H9 (cell line): ENCODE measurements around the gene TSHZ1. TPM values are rescaled to one million over a fixed set of nuclear protein-coding genes. Genes with fewer than 3 reads are reported as not detected.

Experiments used
- DNase-seq: peaks from one replicate; pipeline ENCODE4 v3.0.0-alpha.2; 2017
- H2AFZ ChIP-seq: one replicate; pipeline ENCODE4 v1.6.1; 2013; ENCODE audit warnings: mild to moderate bottlenecking, low read length, control low read depth, moderate library complexity
- H2AK5ac ChIP-seq: 2 replicates; pipeline ENCODE4 v1.6.1; 2013; ENCODE audit warnings: low read length, control low read depth, mixed read lengths; ENCODE audit not compliant: insufficient read length
- H2BK120ac ChIP-seq: one replicate; pipeline ENCODE4 v1.6.1; 2013; ENCODE audit warnings: low read depth, mild to moderate bottlenecking, low read length, control low read depth, inconsistent platforms; ENCODE audit not compliant: poor library complexity, severe bottlenecking
- H2BK12ac ChIP-seq: 2 replicates; pipeline ENCODE4 v1.6.1; 2013; ENCODE audit warnings: low read length, control low read depth, mixed read lengths, low read depth; ENCODE audit not compliant: insufficient read length
- H2BK15ac ChIP-seq: 2 replicates; pipeline ENCODE4 v1.6.1; 2013; ENCODE audit warnings: low read depth, low read length, control low read depth
- H2BK20ac ChIP-seq: one replicate; pipeline ENCODE4 v1.6.1; 2013; ENCODE audit warnings: low read depth, mild to moderate bottlenecking, low read length, control low read depth, inconsistent platforms; ENCODE audit not compliant: poor library complexity, severe bottlenecking
- H2BK5ac ChIP-seq: 2 replicates; pipeline ENCODE4 v1.6.1; 2013; ENCODE audit warnings: low read length, control low read depth, mixed read lengths; ENCODE audit not compliant: insufficient read length
- H3K14ac ChIP-seq: 2 replicates; pipeline ENCODE4 v1.6.1; 2013; ENCODE audit warnings: low read length, control low read depth; ENCODE audit not compliant: insufficient read depth
- H3K18ac ChIP-seq: 2 replicates; pipeline ENCODE4 v1.6.1; 2013; ENCODE audit warnings: low read depth, mild to moderate bottlenecking, mixed read lengths, low read length, control low read depth; ENCODE audit not compliant: insufficient read length
- H3K23ac ChIP-seq: 2 replicates; pipeline ENCODE4 v1.6.1; 2013; ENCODE audit warnings: low read length, control low read depth, mixed read lengths, low read depth; ENCODE audit not compliant: insufficient read length
- H3K23me2 ChIP-seq: 2 replicates; pipeline ENCODE4 v1.6.1; 2013; ENCODE audit warnings: low read depth, mild to moderate bottlenecking, mixed read lengths, low read length, control low read depth; ENCODE audit not compliant: insufficient read length, poor library complexity, severe bottlenecking
- H3K27ac ChIP-seq: 2 replicates; pipeline ENCODE4 v1.5.1; 2013; ENCODE audit warnings: low read length, control low read depth, mixed read lengths, low read depth; ENCODE audit not compliant: insufficient read length
- H3K27me3 ChIP-seq: 2 replicates; pipeline ENCODE4 v1.6.1; 2013; ENCODE audit warnings: low read length, control low read depth, inconsistent platforms; ENCODE audit not compliant: insufficient read depth
- H3K4ac ChIP-seq: 2 replicates; pipeline ENCODE4 v1.6.1; 2013; ENCODE audit warnings: low read depth, mild to moderate bottlenecking, control low read depth, inconsistent platforms, low read length, moderate library complexity
- H3K4me1 ChIP-seq: 2 replicates; pipeline ENCODE4 v1.6.1; 2013; ENCODE audit warnings: low read length, control low read depth, inconsistent platforms; ENCODE audit not compliant: insufficient read depth
- H3K4me2 ChIP-seq: 2 replicates; pipeline ENCODE4 v1.6.1; 2013; ENCODE audit warnings: low read length, control low read depth, mixed read lengths; ENCODE audit not compliant: insufficient read length, insufficient read depth
- H3K56ac ChIP-seq: 2 replicates; pipeline ENCODE4 v1.6.1; 2013; ENCODE audit warnings: low read depth, mild to moderate bottlenecking, mixed read lengths, low read length, control low read depth; ENCODE audit not compliant: insufficient read length
- H3K79me1 ChIP-seq: 2 replicates; pipeline ENCODE4 v1.6.1; 2013; ENCODE audit warnings: low read depth, mild to moderate bottlenecking, moderate library complexity, low read length, control low read depth, inconsistent platforms; ENCODE audit not compliant: insufficient read depth, poor library complexity, severe bottlenecking
- H3K79me2 ChIP-seq: 2 replicates; pipeline ENCODE4 v1.6.1; 2013; ENCODE audit warnings: low read length, control low read depth, inconsistent platforms; ENCODE audit not compliant: insufficient read depth
- H3K9ac ChIP-seq: 2 replicates; pipeline ENCODE4 v1.6.1; 2013; ENCODE audit warnings: low read length, control low read depth, mixed read lengths; ENCODE audit not compliant: insufficient read length; ENCODE audit errors: extremely low read depth
- H3K9me3 ChIP-seq: one replicate; pipeline ENCODE4 v1.6.1; 2013; ENCODE audit warnings: low read depth, low read length, inconsistent platforms; ENCODE audit not compliant: control insufficient read depth
- H3T11ph ChIP-seq: one replicate; pipeline ENCODE4 v1.6.1; 2013; ENCODE audit warnings: mild to moderate bottlenecking, low read length, control low read depth, inconsistent platforms
- H4K20me1 ChIP-seq: one replicate; pipeline ENCODE4 v1.6.1; 2013; ENCODE audit not compliant: control insufficient read depth, insufficient read length, insufficient read depth
- H4K5ac ChIP-seq: 2 replicates; pipeline ENCODE4 v1.6.1; 2013; ENCODE audit warnings: low read depth, mild to moderate bottlenecking, mixed read lengths, low read length, control low read depth; ENCODE audit not compliant: insufficient read length
- H4K8ac ChIP-seq: replicated peaks from 2 replicates; pipeline ENCODE4 v1.6.1; 2013; ENCODE audit warnings: low read length, control low read depth, mixed read lengths, low read depth; ENCODE audit not compliant: insufficient read length
- H4K91ac ChIP-seq: 2 replicates; pipeline ENCODE4 v1.6.1; 2013; ENCODE audit warnings: low read depth, mild to moderate bottlenecking, moderate library complexity, mixed read lengths, low read length, control low read depth; ENCODE audit not compliant: insufficient read length
- H3K27ac Mint-ChIP-seq, 3 experiments: 2 replicates in 2 of 3; 3 replicates in 1 of 3; pipeline ENCODE4 v1.8.0; 2020 to 2021; ENCODE audit warnings: mixed read lengths in 3 of 3, mild to moderate bottlenecking in 1 of 3, moderate library complexity in 1 of 3
- H3K27me3 Mint-ChIP-seq: 2 replicates; pipeline ENCODE4 v1.8.0; 2021; ENCODE audit warnings: low read depth, mild to moderate bottlenecking, moderate library complexity, mixed read lengths
- H3K36me3 Mint-ChIP-seq, 3 experiments: 2 replicates in 2 of 3; 3 replicates in 1 of 3; pipeline ENCODE4 v1.8.0; 2020 to 2021; ENCODE audit warnings: low read depth in 3 of 3, mixed read lengths in 3 of 3; ENCODE audit not compliant: insufficient read depth in 1 of 3
- H3K4me1 Mint-ChIP-seq, 2 experiments: 2 replicates each; pipeline ENCODE4 v1.8.0; 2020; ENCODE audit warnings: mixed read lengths in 2 of 2
- H3K4me3 Mint-ChIP-seq, 2 experiments: 2 replicates in 1 of 2; 3 replicates in 1 of 2; pipeline ENCODE4 v1.8.0; 2020 to 2021; ENCODE audit warnings: mild to moderate bottlenecking in 2 of 2, mixed read lengths in 2 of 2, moderate library complexity in 1 of 2
- H3K9me3 Mint-ChIP-seq, 2 experiments: 2 replicates in 1 of 2; 3 replicates in 1 of 2; pipeline ENCODE4 v1.8.0; 2020; ENCODE audit warnings: mild to moderate bottlenecking in 2 of 2, mixed read lengths in 2 of 2, moderate library complexity in 1 of 2
- total RNA-seq: library from RNA; stranded (reverse); gene quantifications from 2 replicates; pipeline ENCODE4 v1.2.1, GENCODE V29; 2021
- TF ChIP-seq, protein P1 (sequence below): fragments of 200-600 bp; sonication (generic); conservative IDR thresholded peaks from 3 replicates; pipeline ENCODE4 v1.8.0; 2021; ENCODE audit warnings: antibody characterized with exemption, mild to moderate bottlenecking

TSHZ1 gene
- total RNA-seq, 1 experiment from 2014 or later: 0.15 TPM

DNA sequence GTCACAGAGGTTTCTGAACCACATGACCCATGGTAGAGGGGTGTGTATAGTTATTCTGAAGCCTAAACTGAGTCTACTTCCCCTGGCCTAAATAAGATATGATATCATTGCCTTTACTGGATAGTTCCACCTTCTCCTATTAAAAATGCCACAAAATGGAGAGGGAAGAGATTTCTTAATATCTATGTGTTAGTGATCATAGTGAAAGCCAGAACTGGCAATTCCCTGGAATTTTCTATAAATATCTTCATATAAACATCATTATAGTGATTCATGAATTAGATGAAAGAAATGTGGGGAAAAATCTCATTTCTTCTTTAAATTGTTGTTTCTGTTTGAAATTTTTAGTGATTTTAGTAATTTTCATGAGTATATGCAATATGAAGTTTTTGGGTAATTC is 45.8 kb downstream of the TSHZ1 start:
- no peak overlapping the region for H4K8ac ChIP-seq
- no peak overlapping the region for H3K4ac ChIP-seq
- H2AK5ac ChIP-seq: no peak overlapping the region
- no peaks in the 10 kb centered on the region for H3K27me3 ChIP-seq
- H3K79me2 ChIP-seq: no peaks in the 10 kb centered on the region
- no peak overlapping the region for H2BK20ac ChIP-seq
- no peak for DNase-seq
- Mint-ChIP-seq H3K27ac (no peak overlapping the region), H3K4me1 (no peaks in the 10 kb centered on the region), H3K27me3 (no peaks in the 10 kb centered on the region), H3K4me3 (no peak overlapping the region), H3K9me3 (no peaks in the 10 kb centered on the region), H3K36me3 (no peaks in the 10 kb centered on the region)
- H4K91ac ChIP-seq: no peak overlapping the region
- H2BK15ac ChIP-seq: no peak overlapping the region
- no peak overlapping the region for H4K5ac ChIP-seq
- no peak overlapping the region for H3K23ac ChIP-seq
- H3K4me1 ChIP-seq: no peaks in the 10 kb centered on the region
- no peak overlapping the region for H2AFZ ChIP-seq
- no peak overlapping the region for H2BK12ac ChIP-seq
- no peak overlapping the region for H3T11ph ChIP-seq
- no peak overlapping the region for H2BK120ac ChIP-seq
- H3K27ac ChIP-seq: no peak overlapping the region
- no peak overlapping the region for H3K14ac ChIP-seq
- H3K56ac ChIP-seq: no peak overlapping the region
- no peak overlapping the region for H2BK5ac ChIP-seq
- TF ChIP-seq, protein P1, sequence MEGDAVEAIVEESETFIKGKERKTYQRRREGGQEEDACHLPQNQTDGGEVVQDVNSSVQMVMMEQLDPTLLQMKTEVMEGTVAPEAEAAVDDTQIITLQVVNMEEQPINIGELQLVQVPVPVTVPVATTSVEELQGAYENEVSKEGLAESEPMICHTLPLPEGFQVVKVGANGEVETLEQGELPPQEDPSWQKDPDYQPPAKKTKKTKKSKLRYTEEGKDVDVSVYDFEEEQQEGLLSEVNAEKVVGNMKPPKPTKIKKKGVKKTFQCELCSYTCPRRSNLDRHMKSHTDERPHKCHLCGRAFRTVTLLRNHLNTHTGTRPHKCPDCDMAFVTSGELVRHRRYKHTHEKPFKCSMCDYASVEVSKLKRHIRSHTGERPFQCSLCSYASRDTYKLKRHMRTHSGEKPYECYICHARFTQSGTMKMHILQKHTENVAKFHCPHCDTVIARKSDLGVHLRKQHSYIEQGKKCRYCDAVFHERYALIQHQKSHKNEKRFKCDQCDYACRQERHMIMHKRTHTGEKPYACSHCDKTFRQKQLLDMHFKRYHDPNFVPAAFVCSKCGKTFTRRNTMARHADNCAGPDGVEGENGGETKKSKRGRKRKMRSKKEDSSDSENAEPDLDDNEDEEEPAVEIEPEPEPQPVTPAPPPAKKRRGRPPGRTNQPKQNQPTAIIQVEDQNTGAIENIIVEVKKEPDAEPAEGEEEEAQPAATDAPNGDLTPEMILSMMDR: no peak
- no peaks in the 10 kb centered on the region for H3K23me2 ChIP-seq
- no peaks in the 10 kb centered on the region for H3K79me1 ChIP-seq
- no peaks in the 10 kb centered on the region for H3K9me3 ChIP-seq
- no peak overlapping the region for H3K4me2 ChIP-seq
- H3K9ac ChIP-seq: no peak overlapping the region
- no peaks in the 10 kb centered on the region for H4K20me1 ChIP-seq
- H3K18ac ChIP-seq: no peak overlapping the region
